RWPE1 (cell line): ENCODE results near the gene TFIP11.

Source experiments
- CTCF ChIA-PET: fragments of 350-600 bp; sonication (Branson Sonifier 250); formaldehyde crosslinking; extraction: SDS; loops from one replicate; lab custom pipeline; 2021; lab: Yijun Ruan, JAX
- POLR2A ChIA-PET: fragments of 400-600 bp; formaldehyde crosslinking; extraction: SDS; loops from one replicate; lab custom pipeline; 2020; ENCODE audit warnings: antibody characterized with exemption; ENCODE audit not compliant: low non-redundant PET; lab: Yijun Ruan, JAX
- DNase-seq: peaks from one replicate; pipeline ENCODE4 v3.0.0; 2012; ENCODE audit warnings: low spot score
- H3K27ac ChIP-seq: fragments of 450-650 bp; 2 replicates; pipeline ENCODE4 v1.5.1; 2017
- TF ChIP-seq, protein P1 (sequence below): fragments of 450-650 bp; conservative IDR thresholded peaks from 2 replicates; pipeline ENCODE4 v1.5.1; 2017; ENCODE audit warnings: low read depth, mild to moderate bottlenecking

The TFIP11 gene

DNA sequence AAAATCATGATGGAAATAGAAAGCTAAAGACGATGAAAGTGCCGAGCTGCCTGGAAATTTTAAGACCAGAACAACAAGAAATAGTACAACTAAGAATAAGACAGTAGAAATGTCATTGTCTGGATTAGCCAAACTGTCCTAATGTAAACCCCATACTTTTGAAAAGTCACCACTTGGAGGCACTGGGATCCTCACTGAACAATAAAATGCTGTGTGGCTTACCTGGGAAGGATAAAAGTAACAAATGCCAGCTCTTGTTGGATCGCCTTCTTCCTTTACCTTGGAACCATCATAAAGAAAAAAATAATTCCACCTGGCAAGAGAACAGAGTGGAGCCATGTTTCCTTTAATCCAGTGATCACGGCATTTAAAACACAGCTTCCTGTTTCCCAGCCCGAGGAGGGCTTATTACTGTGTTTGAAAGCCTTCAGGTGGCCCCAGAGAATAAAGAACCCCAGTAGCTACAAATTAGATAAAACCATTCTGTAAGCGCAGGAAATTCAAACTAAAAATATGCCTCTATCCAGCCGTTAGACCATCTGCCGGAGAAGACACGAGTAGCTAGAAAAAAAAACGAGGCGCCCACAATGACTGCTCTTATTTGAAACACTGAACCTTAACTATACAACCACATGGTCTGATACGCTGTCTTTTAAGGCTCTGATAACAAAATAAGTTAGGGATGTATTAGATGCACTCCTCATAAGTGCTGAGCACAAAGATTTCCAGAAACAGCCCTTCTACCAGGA lies 33.1 kb downstream of the TFIP11 start:
- POLR2A ChIA-PET: no interaction called here

GRCh38 chr22:26477341-26477731 lies 34.9 kb downstream of the TFIP11 start:
- DNase-seq: no peak
- ChIA-PET CTCF (interaction anchor here (0.6 kb wide), 1 partner anchor 9 kb away, joined by 3 read pairs; no protein-coding TSS in a partner anchor), POLR2A (no interaction called here)
- TF ChIP-seq, protein P1, sequence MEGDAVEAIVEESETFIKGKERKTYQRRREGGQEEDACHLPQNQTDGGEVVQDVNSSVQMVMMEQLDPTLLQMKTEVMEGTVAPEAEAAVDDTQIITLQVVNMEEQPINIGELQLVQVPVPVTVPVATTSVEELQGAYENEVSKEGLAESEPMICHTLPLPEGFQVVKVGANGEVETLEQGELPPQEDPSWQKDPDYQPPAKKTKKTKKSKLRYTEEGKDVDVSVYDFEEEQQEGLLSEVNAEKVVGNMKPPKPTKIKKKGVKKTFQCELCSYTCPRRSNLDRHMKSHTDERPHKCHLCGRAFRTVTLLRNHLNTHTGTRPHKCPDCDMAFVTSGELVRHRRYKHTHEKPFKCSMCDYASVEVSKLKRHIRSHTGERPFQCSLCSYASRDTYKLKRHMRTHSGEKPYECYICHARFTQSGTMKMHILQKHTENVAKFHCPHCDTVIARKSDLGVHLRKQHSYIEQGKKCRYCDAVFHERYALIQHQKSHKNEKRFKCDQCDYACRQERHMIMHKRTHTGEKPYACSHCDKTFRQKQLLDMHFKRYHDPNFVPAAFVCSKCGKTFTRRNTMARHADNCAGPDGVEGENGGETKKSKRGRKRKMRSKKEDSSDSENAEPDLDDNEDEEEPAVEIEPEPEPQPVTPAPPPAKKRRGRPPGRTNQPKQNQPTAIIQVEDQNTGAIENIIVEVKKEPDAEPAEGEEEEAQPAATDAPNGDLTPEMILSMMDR: no peak
- no peak overlapping the region for H3K27ac ChIP-seq

More for the DNA sequence above, 33.1 kb downstream of the TFIP11 start:
- DNase-seq: no peak
- CTCF ChIA-PET: interaction anchor here (0.7 to 1.4 kb wide), 3 partner anchors 18 to 1154 kb away, joined by 3 to 6 read pairs (median 3); no protein-coding TSS in a partner anchor
- TF ChIP-seq, protein P1: no peak
- peak overlapping the region; percentile 51 for H3K27ac ChIP-seq

DNA sequence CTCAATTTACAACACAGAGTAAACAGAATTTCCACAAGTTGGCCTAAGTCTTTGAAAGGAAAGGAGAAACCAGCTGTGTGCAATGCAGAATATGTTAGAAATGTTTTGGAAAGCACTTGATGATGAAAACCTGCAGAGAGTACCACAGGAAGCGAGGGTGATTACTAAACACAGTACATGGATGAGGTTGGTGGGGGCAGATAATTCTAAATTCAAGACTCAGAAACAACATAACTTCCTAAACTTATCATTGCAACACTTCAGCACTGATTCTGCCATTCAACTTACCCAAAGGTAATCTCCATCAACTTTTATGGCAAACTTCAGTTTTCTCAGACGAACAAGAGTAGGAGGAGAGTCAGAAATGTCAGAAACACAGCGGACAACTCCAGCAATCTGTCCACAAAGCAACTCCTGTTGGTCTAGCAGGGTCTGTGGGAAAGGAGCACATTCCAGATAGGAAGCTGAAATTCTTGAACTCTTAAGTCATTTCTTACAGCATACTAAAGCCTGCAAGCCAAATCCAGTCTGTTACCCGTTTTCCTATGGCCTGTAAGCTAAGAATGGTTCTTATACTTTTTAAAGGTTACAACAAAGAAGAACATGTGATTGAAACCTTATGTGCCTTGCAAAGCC lies 35.5 kb downstream of the TFIP11 start:
- POLR2A ChIA-PET: no interaction called here
- CTCF ChIA-PET: interaction anchor here (0.6 kb wide), 1 partner anchor 9 kb away, joined by 3 read pairs; no protein-coding TSS in a partner anchor
- DNase-seq: no peak
- TF ChIP-seq, protein P1: no peak
- no peak overlapping the region for H3K27ac ChIP-seq

DNA sequence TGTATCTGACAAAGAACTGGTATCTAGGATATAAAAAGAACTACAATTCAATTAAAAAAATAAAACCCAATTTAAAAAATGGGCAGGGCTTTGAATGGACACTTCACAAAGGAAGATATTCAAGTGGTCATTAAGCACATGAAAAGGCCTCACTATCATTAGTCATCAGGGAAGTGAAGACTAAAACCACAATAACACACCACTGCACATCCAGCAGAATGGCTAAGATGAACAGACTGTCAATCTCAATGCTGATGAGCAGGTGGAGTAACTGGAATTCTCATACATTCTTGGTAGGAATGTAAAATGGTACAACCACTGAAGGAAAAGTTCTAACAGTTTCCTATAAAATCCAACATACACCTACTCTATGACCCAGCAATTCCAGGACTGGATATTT lies 37.6 kb downstream of the TFIP11 start:
- no peak overlapping the region for H3K27ac ChIP-seq
- ChIA-PET POLR2A (no interaction called here), CTCF (no interaction called here)
- TF ChIP-seq, protein P1: no peak
- DNase-seq: no peak

DNA sequence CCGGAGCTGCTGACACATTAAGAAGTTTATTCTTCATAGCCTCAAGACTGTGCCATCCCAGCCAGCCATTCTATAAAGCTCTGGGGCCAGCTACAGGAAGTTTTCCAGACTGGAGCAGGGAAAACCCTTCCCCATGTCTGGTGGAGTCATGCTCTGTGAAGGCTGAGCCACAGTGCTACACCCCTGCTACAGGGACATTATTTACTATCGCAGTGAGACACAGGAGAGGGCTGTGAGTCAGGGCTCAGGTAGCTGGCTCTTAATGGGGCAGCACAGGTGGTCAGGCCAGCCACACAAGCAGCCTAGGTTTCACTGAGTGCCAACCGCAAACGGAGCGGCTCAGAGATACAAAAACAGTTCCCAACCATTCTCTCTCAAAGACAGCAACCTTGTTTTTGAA lies 40.8 kb downstream of the TFIP11 start:
- ChIA-PET CTCF (no interaction called here), POLR2A (interaction anchor here (0.6 to 1.2 kb wide), 2 partner anchors 12 to 34 kb away, joined by 3 read pairs; partner anchors contain the start of genes HPS4 and SRRD)
- H3K27ac ChIP-seq: peak overlapping the region; percentile 84

DNA sequence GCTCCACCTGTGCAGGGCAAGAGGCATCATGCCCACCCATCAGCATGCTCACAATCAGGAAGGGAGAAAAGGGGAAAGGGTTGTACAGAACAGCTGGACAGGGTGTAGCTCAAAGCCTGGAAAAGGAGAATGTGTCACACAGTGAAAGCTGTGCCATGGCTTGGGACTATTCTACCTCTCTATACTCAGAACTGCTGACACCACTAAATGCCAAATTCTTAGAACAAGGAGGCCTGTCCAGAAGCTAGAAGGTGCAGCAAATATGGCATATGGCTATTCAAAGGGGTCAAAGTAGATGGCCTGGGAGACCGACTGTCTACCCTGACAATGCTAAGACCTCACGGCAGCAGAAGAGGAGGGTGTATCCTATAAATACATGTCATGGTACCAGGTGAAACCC lies 41.5 kb downstream of the TFIP11 start:
- ChIA-PET POLR2A (interaction anchor here (1.2 kb wide), 1 partner anchor 13 kb away, joined by 3 read pairs; the partner anchor contains the start of genes HPS4 and SRRD), CTCF (interaction anchor here (0.5 kb wide), 1 partner anchor 90 kb away, joined by 3 read pairs; no protein-coding TSS in a partner anchor)
- peak overlapping the region; percentile 84 for H3K27ac ChIP-seq
- TF ChIP-seq, protein P1: no peak
- DNase-seq: no peak

More for the DNA sequence above, 40.8 kb downstream of the TFIP11 start:
- peak; percentile 91 for DNase-seq
- TF ChIP-seq, protein P1: no peak
